SK-N-SH treated with all-trans-retinoic acid at 6 μM for 48 hours (cell line): ENCODE measurements around the gene ISCA2.

Source experiments
- ATAC-seq: fragments of 200-7000 bp; cut with Tn5 transposase; 3 replicates; pipeline ENCODE4 v1.9.1; 2020; ENCODE audit warnings: mild to moderate bottlenecking, moderate library complexity
- ARNTL ChIP-seq: fragments of 450-650 bp; formaldehyde crosslinking; IDR thresholded peaks from 2 replicates; pipeline ENCODE4 v1.5.0; 2020; ENCODE audit warnings: low read depth, mild to moderate bottlenecking, moderate library complexity, borderline replicate concordance
- BACH2 ChIP-seq: fragments of 250-450 bp; sonication (Bioruptor Pico); IDR thresholded peaks from 2 replicates; pipeline ENCODE4 v1.9.0; 2021; ENCODE audit warnings: mild to moderate bottlenecking, borderline replicate concordance
- CSDC2 ChIP-seq: fragments of 250-450 bp; sonication (Bioruptor Pico); IDR thresholded peaks from 2 replicates; pipeline ENCODE4 v1.5.0; 2020; ENCODE audit warnings: mild to moderate bottlenecking, moderate library complexity
- ESRRG ChIP-seq: fragments of 250-450 bp; sonication (Bioruptor Pico); IDR thresholded peaks from 2 replicates; pipeline ENCODE4 v1.6.1; 2021; ENCODE audit warnings: mild to moderate bottlenecking
- GLIS3 ChIP-seq: fragments of 250-450 bp; sonication (Bioruptor Pico); IDR thresholded peaks from 2 replicates; pipeline ENCODE4 v1.5.0; 2020; ENCODE audit warnings: mild to moderate bottlenecking, moderate library complexity
- OSR1 ChIP-seq: fragments of 250-450 bp; sonication (Bioruptor Pico); IDR thresholded peaks from 2 replicates; pipeline ENCODE4 v1.8.0; 2022; ENCODE audit warnings: moderate library complexity, mild to moderate bottlenecking, inconsistent platforms
- PPARA ChIP-seq: fragments of 250-450 bp; sonication (Bioruptor Pico); IDR thresholded peaks from 2 replicates; pipeline ENCODE4 v1.5.0; 2020; ENCODE audit warnings: mild to moderate bottlenecking, borderline replicate concordance
- RARB ChIP-seq: fragments of 250-450 bp; sonication (Bioruptor Pico); IDR thresholded peaks from 2 replicates; pipeline ENCODE4 v1.8.0; 2021; ENCODE audit warnings: mild to moderate bottlenecking, moderate library complexity
- SNAI2 ChIP-seq: fragments of 250-450 bp; sonication (Bioruptor Pico); IDR thresholded peaks from 2 replicates; pipeline ENCODE4 v1.5.0; 2020; ENCODE audit warnings: mild to moderate bottlenecking, moderate library complexity
- TCF4 ChIP-seq: fragments of 250-450 bp; sonication (Bioruptor Pico); IDR thresholded peaks from 2 replicates; pipeline ENCODE4 v1.8.0; 2021; ENCODE audit warnings: mild to moderate bottlenecking, moderate library complexity, borderline replicate concordance
- TOX ChIP-seq: fragments of 250-450 bp; sonication (Bioruptor Pico); IDR thresholded peaks from 2 replicates; pipeline ENCODE4 v1.8.0; 2021; ENCODE audit warnings: mild to moderate bottlenecking, moderate library complexity, borderline replicate concordance
- ZC3H10 ChIP-seq: fragments of 250-450 bp; sonication (Bioruptor Pico); IDR thresholded peaks from 2 replicates; pipeline ENCODE4 v1.5.1; 2021; ENCODE audit warnings: mild to moderate bottlenecking, moderate library complexity
- ZFP3 ChIP-seq: fragments of 250-450 bp; sonication (Bioruptor Pico); IDR thresholded peaks from 2 replicates; pipeline ENCODE4 v1.5.0; 2020; ENCODE audit warnings: mild to moderate bottlenecking, moderate library complexity
- ZFP30 ChIP-seq: fragments of 450-650 bp; formaldehyde crosslinking; IDR thresholded peaks from 2 replicates; pipeline ENCODE4 v1.5.0; 2022; ENCODE audit warnings: mild to moderate bottlenecking, moderate library complexity
- ZNF565 ChIP-seq: fragments of 450-650 bp; formaldehyde crosslinking; conservative IDR thresholded peaks from 2 replicates; pipeline ENCODE4 v1.5.0; 2020; ENCODE audit warnings: low read depth, mild to moderate bottlenecking, moderate library complexity
- ZNF70 ChIP-seq: fragments of 450-650 bp; formaldehyde crosslinking; IDR thresholded peaks from 2 replicates; pipeline ENCODE4 v1.5.0; 2020; ENCODE audit warnings: mild to moderate bottlenecking, moderate library complexity
- ZNF8 ChIP-seq: fragments of 450-650 bp; formaldehyde crosslinking; IDR thresholded peaks from 2 replicates; pipeline ENCODE4 v1.5.0; 2020; ENCODE audit warnings: mild to moderate bottlenecking, moderate library complexity
- TF ChIP-seq, protein P1 (sequence below): fragments of 250-450 bp; sonication (Bioruptor Pico); IDR thresholded peaks from 2 replicates; pipeline ENCODE4 v1.5.1; 2021; ENCODE audit warnings: mild to moderate bottlenecking, moderate library complexity
- TF ChIP-seq, protein P2 (sequence below): fragments of 250-450 bp; sonication (Bioruptor Pico); IDR thresholded peaks from 2 replicates; pipeline ENCODE4 v1.8.0; 2021; ENCODE audit warnings: low read depth, mild to moderate bottlenecking, moderate library complexity, borderline replicate concordance
- TF ChIP-seq, protein P3 (sequence below): fragments of 250-450 bp; sonication (Bioruptor Pico); IDR thresholded peaks from 2 replicates; pipeline ENCODE4 v1.5.0; 2020; ENCODE audit warnings: mild to moderate bottlenecking, moderate library complexity
- TF ChIP-seq, protein P4 (sequence below): fragments of 250-450 bp; sonication (Bioruptor Pico); IDR thresholded peaks from 2 replicates; pipeline ENCODE4 v1.8.0; 2020; ENCODE audit warnings: mild to moderate bottlenecking, moderate library complexity, borderline replicate concordance

The ISCA2 gene

DNA sequence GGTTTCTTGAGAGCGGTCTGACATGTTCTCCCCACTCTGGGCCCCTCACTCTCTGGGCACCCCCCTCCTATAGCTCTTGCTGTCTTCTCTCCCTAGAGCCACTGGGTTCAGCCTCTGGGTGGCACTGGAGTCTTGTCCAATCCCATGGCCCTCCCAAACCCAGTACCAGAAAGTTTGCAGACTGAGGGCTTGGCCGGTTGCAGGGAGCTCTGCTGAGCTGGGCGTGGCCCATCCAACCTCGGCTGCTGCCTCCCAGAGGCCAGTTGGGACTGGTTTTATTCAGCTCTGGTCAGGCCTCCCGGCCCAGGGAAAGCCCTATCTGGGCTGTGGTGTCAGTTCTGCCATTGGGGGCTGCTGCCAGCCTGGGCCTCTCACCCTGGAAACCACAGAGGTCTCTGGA, 37.9 kb downstream of the ISCA2 start:
- TF ChIP-seq GLIS3 (CRISPR knock-in tag) (no peak), TOX (CRISPR knock-in tag) (no peak), ZNF70 (CRISPR knock-in tag) (no peak), ARNTL (CRISPR knock-in tag) (no peak), ZNF8 (CRISPR knock-in tag) (no peak), PPARA (CRISPR knock-in tag) (no peak), ZC3H10 (CRISPR knock-in tag) (no peak), ZFP30 (CRISPR knock-in tag) (no peak), ZFP3 (CRISPR knock-in tag) (no peak), RARB (CRISPR knock-in tag) (no peak), BACH2 (CRISPR knock-in tag) (no peak), CSDC2 (no peak)
- TF ChIP-seq, protein P1, sequence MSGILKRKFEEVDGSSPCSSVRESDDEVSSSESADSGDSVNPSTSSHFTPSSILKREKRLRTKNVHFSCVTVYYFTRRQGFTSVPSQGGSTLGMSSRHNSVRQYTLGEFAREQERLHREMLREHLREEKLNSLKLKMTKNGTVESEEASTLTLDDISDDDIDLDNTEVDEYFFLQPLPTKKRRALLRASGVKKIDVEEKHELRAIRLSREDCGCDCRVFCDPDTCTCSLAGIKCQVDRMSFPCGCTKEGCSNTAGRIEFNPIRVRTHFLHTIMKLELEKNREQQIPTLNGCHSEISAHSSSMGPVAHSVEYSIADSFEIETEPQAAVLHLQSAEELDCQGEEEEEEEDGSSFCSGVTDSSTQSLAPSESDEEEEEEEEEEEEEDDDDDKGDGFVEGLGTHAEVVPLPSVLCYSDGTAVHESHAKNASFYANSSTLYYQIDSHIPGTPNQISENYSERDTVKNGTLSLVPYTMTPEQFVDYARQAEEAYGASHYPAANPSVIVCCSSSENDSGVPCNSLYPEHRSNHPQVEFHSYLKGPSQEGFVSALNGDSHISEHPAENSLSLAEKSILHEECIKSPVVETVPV (CRISPR knock-in tag), result no peak
- TF ChIP-seq, protein P2, sequence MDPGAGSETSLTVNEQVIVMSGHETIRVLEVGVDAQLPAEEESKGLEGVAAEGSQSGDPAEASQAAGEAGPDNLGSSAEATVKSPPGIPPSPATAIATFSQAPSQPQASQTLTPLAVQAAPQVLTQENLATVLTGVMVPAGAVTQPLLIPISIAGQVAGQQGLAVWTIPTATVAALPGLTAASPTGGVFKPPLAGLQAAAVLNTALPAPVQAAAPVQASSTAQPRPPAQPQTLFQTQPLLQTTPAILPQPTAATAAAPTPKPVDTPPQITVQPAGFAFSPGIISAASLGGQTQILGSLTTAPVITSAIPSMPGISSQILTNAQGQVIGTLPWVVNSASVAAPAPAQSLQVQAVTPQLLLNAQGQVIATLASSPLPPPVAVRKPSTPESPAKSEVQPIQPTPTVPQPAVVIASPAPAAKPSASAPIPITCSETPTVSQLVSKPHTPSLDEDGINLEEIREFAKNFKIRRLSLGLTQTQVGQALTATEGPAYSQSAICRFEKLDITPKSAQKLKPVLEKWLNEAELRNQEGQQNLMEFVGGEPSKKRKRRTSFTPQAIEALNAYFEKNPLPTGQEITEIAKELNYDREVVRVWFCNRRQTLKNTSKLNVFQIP (CRISPR knock-in tag), result no peak
- TF ChIP-seq, protein P3, sequence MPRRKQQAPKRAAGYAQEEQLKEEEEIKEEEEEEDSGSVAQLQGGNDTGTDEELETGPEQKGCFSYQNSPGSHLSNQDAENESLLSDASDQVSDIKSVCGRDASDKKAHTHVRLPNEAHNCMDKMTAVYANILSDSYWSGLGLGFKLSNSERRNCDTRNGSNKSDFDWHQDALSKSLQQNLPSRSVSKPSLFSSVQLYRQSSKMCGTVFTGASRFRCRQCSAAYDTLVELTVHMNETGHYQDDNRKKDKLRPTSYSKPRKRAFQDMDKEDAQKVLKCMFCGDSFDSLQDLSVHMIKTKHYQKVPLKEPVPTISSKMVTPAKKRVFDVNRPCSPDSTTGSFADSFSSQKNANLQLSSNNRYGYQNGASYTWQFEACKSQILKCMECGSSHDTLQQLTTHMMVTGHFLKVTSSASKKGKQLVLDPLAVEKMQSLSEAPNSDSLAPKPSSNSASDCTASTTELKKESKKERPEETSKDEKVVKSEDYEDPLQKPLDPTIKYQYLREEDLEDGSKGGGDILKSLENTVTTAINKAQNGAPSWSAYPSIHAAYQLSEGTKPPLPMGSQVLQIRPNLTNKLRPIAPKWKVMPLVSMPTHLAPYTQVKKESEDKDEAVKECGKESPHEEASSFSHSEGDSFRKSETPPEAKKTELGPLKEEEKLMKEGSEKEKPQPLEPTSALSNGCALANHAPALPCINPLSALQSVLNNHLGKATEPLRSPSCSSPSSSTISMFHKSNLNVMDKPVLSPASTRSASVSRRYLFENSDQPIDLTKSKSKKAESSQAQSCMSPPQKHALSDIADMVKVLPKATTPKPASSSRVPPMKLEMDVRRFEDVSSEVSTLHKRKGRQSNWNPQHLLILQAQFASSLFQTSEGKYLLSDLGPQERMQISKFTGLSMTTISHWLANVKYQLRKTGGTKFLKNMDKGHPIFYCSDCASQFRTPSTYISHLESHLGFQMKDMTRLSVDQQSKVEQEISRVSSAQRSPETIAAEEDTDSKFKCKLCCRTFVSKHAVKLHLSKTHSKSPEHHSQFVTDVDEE (CRISPR knock-in tag), result no peak
- TF ChIP-seq, protein P4, sequence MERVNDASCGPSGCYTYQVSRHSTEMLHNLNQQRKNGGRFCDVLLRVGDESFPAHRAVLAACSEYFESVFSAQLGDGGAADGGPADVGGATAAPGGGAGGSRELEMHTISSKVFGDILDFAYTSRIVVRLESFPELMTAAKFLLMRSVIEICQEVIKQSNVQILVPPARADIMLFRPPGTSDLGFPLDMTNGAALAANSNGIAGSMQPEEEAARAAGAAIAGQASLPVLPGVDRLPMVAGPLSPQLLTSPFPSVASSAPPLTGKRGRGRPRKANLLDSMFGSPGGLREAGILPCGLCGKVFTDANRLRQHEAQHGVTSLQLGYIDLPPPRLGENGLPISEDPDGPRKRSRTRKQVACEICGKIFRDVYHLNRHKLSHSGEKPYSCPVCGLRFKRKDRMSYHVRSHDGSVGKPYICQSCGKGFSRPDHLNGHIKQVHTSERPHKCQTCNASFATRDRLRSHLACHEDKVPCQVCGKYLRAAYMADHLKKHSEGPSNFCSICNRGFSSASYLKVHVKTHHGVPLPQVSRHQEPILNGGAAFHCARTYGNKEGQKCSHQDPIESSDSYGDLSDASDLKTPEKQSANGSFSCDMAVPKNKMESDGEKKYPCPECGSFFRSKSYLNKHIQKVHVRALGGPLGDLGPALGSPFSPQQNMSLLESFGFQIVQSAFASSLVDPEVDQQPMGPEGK (CRISPR knock-in tag), result no peak
- TF ChIP-seq, all 23 proteins: peak for 0
- ATAC-seq, result peak; percentile 63

DNA sequence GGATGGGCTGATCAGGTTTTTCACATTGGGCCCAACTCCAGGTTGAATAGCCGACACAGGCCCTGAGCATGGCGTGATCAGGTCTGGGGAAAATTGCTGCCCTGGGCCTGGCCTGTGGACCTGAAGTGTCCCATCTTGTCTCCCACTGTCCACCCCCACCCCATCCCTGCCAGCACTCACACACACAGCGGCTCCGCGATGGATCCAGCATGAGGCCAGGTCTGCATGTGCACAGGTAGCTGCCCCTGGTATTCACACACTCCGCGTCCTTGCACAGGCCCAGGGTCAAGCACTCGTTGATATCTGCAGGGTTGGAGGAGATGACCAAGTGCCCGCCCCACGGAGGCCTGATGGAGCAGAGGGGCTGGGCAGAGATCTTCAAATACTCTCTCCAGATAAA, 38.7 kb downstream of the ISCA2 start:
- no peak for ATAC-seq
- TF ChIP-seq CSDC2, result no peak

DNA sequence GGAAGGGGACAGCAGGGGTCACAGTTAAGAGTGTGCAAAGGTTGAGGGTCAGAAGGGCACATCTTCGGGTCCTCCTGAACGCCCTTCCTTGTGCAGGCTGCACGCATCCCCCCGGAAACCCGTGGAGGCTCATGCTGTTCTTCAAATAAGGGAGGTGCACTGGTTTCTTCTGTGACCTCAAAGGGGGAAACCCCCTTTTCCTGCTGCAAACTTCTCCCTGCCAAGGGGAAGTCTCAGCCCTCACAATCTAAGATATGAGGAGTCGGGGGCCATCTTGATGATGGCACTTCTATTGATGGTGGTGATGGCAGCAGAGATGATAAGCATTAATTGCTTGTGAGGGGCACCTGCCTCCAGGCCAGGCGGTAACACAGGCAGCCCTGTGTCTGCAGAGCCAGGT, 40.0 kb downstream of the ISCA2 start:
- TF ChIP-seq CSDC2 (no peak), ZC3H10 (CRISPR knock-in tag) (no peak), ZFP30 (CRISPR knock-in tag) (no peak), GLIS3 (CRISPR knock-in tag) (no peak), ZNF565 (CRISPR knock-in tag) (no peak), ESRRG (CRISPR knock-in tag) (no peak), SNAI2 (CRISPR knock-in tag) (no peak), OSR1 (CRISPR knock-in tag) (no peak), TOX (CRISPR knock-in tag) (no peak), ZNF70 (CRISPR knock-in tag) (no peak), ZFP3 (CRISPR knock-in tag) (no peak), RARB (CRISPR knock-in tag) (no peak), TCF4 (CRISPR knock-in tag) (no peak), ZNF8 (CRISPR knock-in tag) (no peak), BACH2 (CRISPR knock-in tag) (no peak)
- TF ChIP-seq, protein P3 (CRISPR knock-in tag), result no peak
- TF ChIP-seq, protein P4 (CRISPR knock-in tag), result no peak
- TF ChIP-seq, protein P2 (CRISPR knock-in tag), result no peak
- TF ChIP-seq, all 23 proteins: peak for 0
- ATAC-seq, result no peak
